Nephron (organoid): Measurements from ENCODE around the gene CCDC89.

Source experiments
- H3K27ac Mint-ChIP-seq, 3 experiments: 2 replicates each; pipeline ENCODE4 v1.8.0; 2020; ENCODE audit warnings: mixed read lengths in 3 of 3, mild to moderate bottlenecking in 2 of 3, moderate library complexity in 1 of 3
- H3K27me3 Mint-ChIP-seq: 2 replicates; pipeline ENCODE4 v1.8.0; 2021; ENCODE audit warnings: low read depth, mild to moderate bottlenecking, moderate library complexity, mixed read lengths
- H3K36me3 Mint-ChIP-seq: 2 replicates; pipeline ENCODE4 v1.8.0; 2020; ENCODE audit warnings: low read depth, mixed read lengths
- H3K4me1 Mint-ChIP-seq: 2 replicates; pipeline ENCODE4 v1.8.0; 2020; ENCODE audit warnings: mixed read lengths
- H3K4me3 Mint-ChIP-seq, 3 experiments: 2 replicates each; pipeline ENCODE4 v1.8.0; 2020; ENCODE audit warnings: mild to moderate bottlenecking in 3 of 3, mixed read lengths in 3 of 3, moderate library complexity in 2 of 3
- H3K9me3 Mint-ChIP-seq: 2 replicates; pipeline ENCODE4 v1.8.0; 2020; ENCODE audit warnings: mixed read lengths
- CTCF ChIP-seq, 3 experiments: fragments of 200-600 bp; sonication (generic); IDR thresholded peaks; one replicate each; pipeline ENCODE4 v1.5.0; 2021; ENCODE audit warnings: antibody characterized with exemption in 3 of 3; ENCODE audit not compliant: unreplicated experiment in 3 of 3

The CCDC89 gene

GRCh38 chr11:85634747-85635146 lies 51.2 kb downstream of the CCDC89 start:
- no peak for TF ChIP-seq CTCF (IDR thresholded peaks at IDR 0.05; ENCODE audit: unreplicated experiment in 3 of 3)
- Mint-ChIP-seq H3K36me3 (peaks cover 42% of the 10 kb centered on the region), H3K9me3 (no peaks in the 10 kb centered on the region), H3K4me3 (no peak overlapping the region), H3K27ac (no peak overlapping the region), H3K27me3 (no peaks in the 10 kb centered on the region), H3K4me1 (no peaks in the 10 kb centered on the region)
